PFSK-1 (cell line): ENCODE data around the gene CST6.

Source experiments
- FOXP2 ChIP-seq: optimal IDR thresholded peaks from 2 replicates; pipeline ENCODE3; 2011; ENCODE audit warnings: borderline replicate concordance, control low read depth, inconsistent platforms; ENCODE audit not compliant: insufficient read depth; ENCODE audit errors: extremely low read length, extremely low read depth
- POLR2AphosphoS5 ChIP-seq: IDR thresholded peaks from 2 replicates; pipeline ENCODE4 v1.6.1; 2012; ENCODE audit warnings: low read depth, mild to moderate bottlenecking, control low read depth, low read length, moderate library complexity
- SIN3A ChIP-seq: IDR thresholded peaks from 2 replicates; pipeline ENCODE4 v1.6.1; 2012; ENCODE audit warnings: mild to moderate bottlenecking, low read length, moderate library complexity, borderline replicate concordance; ENCODE audit not compliant: insufficient read depth
- TAF1 ChIP-seq: IDR thresholded peaks from 2 replicates; pipeline ENCODE4 v1.6.1; 2012; ENCODE audit warnings: low read length, control low read depth, borderline replicate concordance; ENCODE audit not compliant: insufficient read depth
- TF ChIP-seq, protein P1 (sequence below), 2 experiments: IDR thresholded peaks; 2 replicates each; pipeline versions ENCODE4 v1.6.1 to v1.8.0; 2011 to 2012; ENCODE audit warnings: low read depth in 2 of 2, low read length in 2 of 2, control low read depth in 1 of 2, inconsistent platforms in 1 of 2, mild to moderate bottlenecking in 1 of 2, moderate library complexity in 1 of 2; ENCODE audit not compliant: insufficient read depth in 1 of 2

DNA sequence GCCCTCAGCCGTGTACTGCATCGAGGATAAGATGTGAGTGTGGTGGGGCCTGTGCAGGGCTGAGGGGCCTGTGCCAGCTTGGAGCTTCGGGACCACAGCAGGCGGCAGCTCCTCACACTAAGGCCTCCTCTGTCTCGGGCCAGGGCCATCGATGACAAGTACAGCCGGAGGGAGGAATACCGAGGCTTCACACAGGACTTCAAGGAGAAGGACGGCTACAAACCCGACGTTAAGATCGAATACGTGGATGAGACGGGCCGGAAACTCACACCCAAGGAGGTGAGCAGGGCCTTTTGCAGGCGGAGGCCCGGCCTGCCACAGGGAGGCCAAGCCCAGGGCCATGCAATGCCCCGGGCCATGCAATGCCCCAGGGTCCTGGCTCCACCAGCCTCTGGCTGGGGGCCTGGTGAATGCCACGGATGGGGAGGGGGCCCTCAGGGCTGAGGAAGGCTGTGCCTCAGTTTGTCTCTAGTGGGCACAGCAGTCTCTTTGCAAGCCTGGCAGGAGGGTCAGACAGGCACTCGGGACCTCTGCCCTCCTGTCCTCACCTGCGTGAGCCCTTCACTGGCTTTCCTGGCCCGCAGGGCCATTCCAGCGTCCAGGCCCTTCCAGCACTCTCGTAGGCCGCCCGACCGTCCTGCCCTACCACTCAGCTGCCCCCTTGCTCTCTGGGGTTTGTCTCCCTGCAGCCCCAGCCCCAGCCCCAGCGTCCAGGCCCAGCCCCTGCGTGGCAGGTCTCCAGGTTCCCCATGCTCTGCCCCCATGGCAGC is 34.0 kb upstream of the CST6 start:
- TF ChIP-seq POLR2AphosphoS5 (no peak), SIN3A (no peak), TAF1 (no peak), FOXP2 (no peak)
- TF ChIP-seq, protein P1, sequence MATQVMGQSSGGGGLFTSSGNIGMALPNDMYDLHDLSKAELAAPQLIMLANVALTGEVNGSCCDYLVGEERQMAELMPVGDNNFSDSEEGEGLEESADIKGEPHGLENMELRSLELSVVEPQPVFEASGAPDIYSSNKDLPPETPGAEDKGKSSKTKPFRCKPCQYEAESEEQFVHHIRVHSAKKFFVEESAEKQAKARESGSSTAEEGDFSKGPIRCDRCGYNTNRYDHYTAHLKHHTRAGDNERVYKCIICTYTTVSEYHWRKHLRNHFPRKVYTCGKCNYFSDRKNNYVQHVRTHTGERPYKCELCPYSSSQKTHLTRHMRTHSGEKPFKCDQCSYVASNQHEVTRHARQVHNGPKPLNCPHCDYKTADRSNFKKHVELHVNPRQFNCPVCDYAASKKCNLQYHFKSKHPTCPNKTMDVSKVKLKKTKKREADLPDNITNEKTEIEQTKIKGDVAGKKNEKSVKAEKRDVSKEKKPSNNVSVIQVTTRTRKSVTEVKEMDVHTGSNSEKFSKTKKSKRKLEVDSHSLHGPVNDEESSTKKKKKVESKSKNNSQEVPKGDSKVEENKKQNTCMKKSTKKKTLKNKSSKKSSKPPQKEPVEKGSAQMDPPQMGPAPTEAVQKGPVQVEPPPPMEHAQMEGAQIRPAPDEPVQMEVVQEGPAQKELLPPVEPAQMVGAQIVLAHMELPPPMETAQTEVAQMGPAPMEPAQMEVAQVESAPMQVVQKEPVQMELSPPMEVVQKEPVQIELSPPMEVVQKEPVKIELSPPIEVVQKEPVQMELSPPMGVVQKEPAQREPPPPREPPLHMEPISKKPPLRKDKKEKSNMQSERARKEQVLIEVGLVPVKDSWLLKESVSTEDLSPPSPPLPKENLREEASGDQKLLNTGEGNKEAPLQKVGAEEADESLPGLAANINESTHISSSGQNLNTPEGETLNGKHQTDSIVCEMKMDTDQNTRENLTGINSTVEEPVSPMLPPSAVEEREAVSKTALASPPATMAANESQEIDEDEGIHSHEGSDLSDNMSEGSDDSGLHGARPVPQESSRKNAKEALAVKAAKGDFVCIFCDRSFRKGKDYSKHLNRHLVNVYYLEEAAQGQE (IDR thresholded peaks at IDR 0.05; ENCODE audit: insufficient read depth in 1 of 2, low read depth in 2 of 2, low read length in 2 of 2) = no peak
